Measurements from ENCODE around the gene SPATA3.
"Not testable (repeated sequence)": the region's sequence is repeated elsewhere in the genome, so short reads cannot be mapped to it uniquely, and the experiment has no call there.

The SPATA3 gene

DNA sequence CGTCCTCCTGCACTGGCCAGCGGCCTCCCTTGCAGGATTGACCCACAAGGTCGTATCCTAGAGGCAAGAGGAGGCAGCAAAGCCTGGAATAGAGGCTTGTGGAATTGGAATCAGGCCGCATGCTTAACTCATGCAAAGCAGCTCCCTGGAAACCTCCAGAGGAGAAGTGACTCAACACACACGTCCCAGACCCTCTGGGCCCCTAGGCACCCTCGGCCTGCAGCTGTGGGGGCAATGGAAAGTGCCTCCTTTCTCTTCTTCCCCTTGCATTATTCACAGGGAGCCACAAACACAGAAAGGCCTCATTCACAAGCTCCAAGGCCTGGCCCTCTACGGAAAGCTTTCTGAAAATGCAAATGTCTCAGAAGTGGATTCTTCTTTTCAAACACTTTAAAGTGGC is 19.6 kb downstream of the SPATA3 start:
- no peak overlapping the region for H3K4me3 ChIP-seq (ENCODE audit: low read depth, low read length)
- TF ChIP-seq, protein P1, sequence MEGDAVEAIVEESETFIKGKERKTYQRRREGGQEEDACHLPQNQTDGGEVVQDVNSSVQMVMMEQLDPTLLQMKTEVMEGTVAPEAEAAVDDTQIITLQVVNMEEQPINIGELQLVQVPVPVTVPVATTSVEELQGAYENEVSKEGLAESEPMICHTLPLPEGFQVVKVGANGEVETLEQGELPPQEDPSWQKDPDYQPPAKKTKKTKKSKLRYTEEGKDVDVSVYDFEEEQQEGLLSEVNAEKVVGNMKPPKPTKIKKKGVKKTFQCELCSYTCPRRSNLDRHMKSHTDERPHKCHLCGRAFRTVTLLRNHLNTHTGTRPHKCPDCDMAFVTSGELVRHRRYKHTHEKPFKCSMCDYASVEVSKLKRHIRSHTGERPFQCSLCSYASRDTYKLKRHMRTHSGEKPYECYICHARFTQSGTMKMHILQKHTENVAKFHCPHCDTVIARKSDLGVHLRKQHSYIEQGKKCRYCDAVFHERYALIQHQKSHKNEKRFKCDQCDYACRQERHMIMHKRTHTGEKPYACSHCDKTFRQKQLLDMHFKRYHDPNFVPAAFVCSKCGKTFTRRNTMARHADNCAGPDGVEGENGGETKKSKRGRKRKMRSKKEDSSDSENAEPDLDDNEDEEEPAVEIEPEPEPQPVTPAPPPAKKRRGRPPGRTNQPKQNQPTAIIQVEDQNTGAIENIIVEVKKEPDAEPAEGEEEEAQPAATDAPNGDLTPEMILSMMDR (IDR thresholded peaks at IDR 0.05; ENCODE audit: low read depth, low read length): no peak

DNA sequence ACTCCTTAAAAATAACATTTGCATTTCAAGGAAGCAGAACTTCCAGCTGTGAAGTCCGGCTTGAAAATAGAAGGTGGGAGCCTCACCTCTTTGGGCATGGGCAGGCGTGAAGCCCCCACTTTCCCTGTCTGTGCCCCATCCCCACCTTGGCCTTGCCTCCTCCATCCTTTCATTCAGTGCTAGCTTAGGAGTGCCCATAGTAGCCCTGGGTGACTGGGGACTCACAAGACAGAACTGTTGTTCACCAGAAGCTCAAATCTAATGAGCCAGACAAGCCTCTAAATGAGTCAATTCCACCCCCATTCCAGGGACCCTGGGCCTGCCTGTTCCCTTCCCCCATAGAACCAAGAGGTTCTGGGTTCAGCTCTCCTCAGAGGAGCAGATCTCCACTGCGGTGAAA is 20.0 kb downstream of the SPATA3 start:
- H3K4me3 ChIP-seq (ENCODE audit: low read depth, low read length): no peak overlapping the region
- TF ChIP-seq, protein P1 (IDR thresholded peaks at IDR 0.05; ENCODE audit: low read depth, low read length): no peak

DNA sequence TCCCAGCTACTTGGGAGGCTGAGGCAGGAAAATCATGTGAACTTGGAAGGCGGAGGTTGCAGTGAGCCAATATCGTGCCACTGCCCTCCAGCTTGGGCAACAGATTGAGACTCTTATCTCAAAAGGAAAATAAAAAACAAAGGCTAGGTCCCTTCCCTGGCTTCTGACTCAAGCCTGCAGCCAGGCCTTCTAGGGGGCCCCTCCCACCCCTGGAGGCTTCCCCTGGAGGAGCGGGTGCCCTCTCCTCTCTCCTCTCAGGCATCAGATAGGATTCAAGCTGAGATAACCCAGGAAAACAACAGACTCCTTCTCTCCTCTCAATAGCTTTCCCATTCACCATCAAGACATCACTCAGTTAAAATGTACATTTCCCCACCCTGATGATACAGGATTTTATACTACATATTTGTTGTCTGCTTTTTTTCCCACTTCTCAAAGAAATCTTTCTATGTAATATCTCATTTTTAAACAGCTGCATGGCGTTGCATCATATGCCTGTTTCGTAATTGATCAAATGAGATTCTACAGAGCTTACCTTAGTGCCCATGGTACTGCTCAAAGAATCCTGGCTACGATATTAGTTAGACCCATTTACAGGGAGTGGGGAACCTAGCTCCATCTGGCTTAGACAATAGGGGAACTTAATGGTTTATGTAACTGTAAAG is 20.8 kb downstream of the SPATA3 start:
- no peak overlapping the region for H3K4me3 ChIP-seq (ENCODE audit: low read depth, low read length)
- TF ChIP-seq, protein P1 (IDR thresholded peaks at IDR 0.05; ENCODE audit: low read depth, low read length): no peak

DNA sequence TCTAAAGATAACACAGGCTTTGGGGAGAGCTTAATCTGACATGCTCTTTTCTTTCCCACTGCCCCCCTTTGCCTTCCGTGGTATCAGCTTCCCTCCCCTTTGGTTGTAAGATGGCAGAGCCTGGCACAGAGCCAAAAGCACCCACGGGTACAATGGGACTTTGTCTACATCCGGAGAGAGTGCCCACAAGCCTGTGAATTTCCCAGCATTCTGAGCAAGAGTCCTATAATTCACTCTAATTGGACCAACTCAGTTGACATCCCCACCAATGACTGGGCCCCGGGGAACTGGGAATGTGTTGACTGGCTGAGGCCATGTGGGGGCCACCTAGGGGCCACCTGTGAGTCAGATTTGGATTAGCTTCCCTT is 21.3 kb downstream of the SPATA3 start:
- no peak overlapping the region for H3K4me3 ChIP-seq (ENCODE audit: low read depth, low read length)
- TF ChIP-seq, protein P1 (IDR thresholded peaks at IDR 0.05; ENCODE audit: low read depth, low read length): no peak

DNA sequence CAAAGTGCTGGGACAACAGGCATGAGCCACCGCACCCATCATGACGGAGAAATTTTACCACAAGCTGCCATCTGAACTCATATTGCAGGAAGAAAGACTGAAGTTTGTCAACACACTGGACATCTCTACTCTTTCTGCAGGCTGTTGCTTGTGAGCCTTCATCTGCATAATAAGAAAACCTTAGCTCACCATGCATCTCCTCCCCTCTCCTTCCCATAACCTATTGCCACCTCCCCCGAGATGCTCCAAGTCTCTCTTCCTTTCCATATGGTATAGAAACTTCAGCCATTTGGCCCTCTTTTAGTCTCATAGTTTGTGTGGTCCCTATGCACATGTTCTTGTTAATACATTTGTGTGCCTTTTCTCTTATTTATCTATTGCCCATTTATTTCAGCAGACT is 22.3 kb downstream of the SPATA3 start:
- TF ChIP-seq, protein P1 (IDR thresholded peaks at IDR 0.05; ENCODE audit: low read depth, low read length): no peak
- H3K4me3 ChIP-seq (ENCODE audit: low read depth, low read length): no peak overlapping the region

DNA sequence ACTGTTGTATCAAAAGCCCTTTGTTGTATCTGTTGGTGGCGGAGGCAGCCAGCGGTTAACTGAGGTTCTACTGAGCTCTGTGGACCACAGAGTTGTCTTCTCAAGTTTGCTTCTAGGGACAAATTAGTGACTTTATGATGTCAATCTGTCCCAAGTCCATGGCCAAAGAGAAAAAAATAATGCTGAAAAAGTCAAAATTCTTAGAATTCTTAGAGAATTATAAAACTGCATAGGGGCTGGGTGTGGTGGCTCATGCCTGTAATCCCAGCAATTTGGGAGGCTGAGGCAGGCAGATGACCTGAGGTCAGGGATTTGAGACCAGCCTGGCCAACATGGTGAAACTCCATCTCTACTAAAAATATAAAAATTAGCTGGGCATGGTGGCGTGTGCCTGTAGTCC is 29.1 kb downstream of the SPATA3 start:
- not testable (repeated sequence) for H3K4me3 ChIP-seq (ENCODE audit: low read depth, low read length)

DNA sequence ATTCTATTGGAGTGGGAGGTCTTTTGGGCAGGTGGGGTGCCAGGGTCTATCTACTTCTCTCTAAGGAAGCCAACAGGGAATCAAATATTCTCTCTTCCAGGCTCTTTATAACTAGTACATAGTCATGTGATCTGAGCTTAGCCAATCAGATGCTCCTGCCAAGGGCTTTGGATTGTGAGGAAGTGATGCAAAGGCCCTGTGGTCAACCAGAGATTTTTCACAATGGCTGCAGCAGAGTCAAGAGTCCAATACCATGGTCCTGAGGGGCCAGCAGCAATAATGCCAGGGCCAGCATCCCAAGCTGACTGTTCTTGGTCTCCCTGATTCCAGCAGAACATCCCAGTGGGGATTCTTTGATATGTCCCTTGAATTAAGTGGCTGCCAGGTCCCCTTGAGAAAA is 33.0 kb downstream of the SPATA3 start:
- no peak overlapping the region for H3K4me3 ChIP-seq (ENCODE audit: low read depth, low read length)
- TF ChIP-seq, protein P1 (IDR thresholded peaks at IDR 0.05; ENCODE audit: low read depth, low read length): no peak

DNA sequence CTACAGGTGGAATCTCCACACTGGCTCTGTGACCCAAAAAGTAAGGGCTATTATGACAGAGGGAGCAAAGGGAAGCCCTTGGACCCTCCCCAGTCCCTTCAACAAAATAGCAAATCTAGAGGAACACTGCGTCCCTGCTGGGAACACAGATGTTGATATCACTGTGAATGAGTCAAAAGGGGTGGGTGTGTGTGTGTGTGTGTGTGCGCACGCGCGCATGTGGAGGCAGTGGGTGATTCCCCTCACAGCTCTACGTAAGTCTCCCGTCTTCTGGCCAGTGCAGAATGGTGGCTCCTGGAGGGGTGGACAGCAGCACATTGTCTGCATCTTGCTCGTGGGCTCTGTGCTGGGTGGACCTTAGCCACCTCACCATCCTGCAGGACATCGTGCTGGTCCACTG is 33.6 kb downstream of the SPATA3 start:
- no peak overlapping the region for H3K4me3 ChIP-seq (ENCODE audit: low read depth, low read length)
- TF ChIP-seq, protein P1 (IDR thresholded peaks at IDR 0.05; ENCODE audit: low read depth, low read length): no peak

Data from WI38 (cell line).